Right kidney (tissue), 1 donor: Measurements from ENCODE around the gene CAPSL.
"Not testable (repeated sequence)": the region's sequence is repeated elsewhere in the genome, so short reads cannot be mapped to it uniquely, and the experiment has no call there.

Experiments used
- DNase-seq: peaks from one replicate; pipeline ENCODE4 v3.0.0-alpha.2; 2016

Gene CAPSL

GRCh38 chr5:35908228-35908627, 30.2 kb downstream of the CAPSL start:
- DNase-seq = no peak

GRCh38 chr5:35904443-35905132, 33.8 kb downstream of the CAPSL start:
- no peak for DNase-seq

GRCh38 chr5:35903631-35904203, 34.7 kb downstream of the CAPSL start:
- no peak for DNase-seq

- DNase-seq = no peak
Measured at GRCh38 chr5:35902046-35902672, 36.3 kb downstream of the CAPSL start.

- no peak for DNase-seq
Measured at GRCh38 chr5:35900972-35901695, 37.3 kb downstream of the CAPSL start.

GRCh38 chr5:35899800-35900199, 38.6 kb downstream of the CAPSL start:
- DNase-seq = no peak

- DNase-seq = no peak
Measured at GRCh38 chr5:35898952-35899660, 39.3 kb downstream of the CAPSL start.

GRCh38 chr5:35894131-35894530, 44.3 kb downstream of the CAPSL start:
- no peak for DNase-seq

GRCh38 chr5:35892799-35893198, 45.6 kb downstream of the CAPSL start:
- DNase-seq = not testable (repeated sequence)

- no peak for DNase-seq
Measured at GRCh38 chr5:35890021-35891020, 48.1 kb downstream of the CAPSL start.

- DNase-seq = no peak
Measured at GRCh38 chr5:35887321-35888100, 50.9 kb downstream of the CAPSL start.

- no peak for DNase-seq
Measured at GRCh38 chr5:35886381-35886780, 52.0 kb downstream of the CAPSL start.

- no peak for DNase-seq
Measured at GRCh38 chr5:35884773-35885172, 53.6 kb downstream of the CAPSL start.

GRCh38 chr5:35884191-35884769, 54.1 kb downstream of the CAPSL start:
- no peak for DNase-seq

GRCh38 chr5:35881758-35882157, 56.7 kb downstream of the CAPSL start:
- DNase-seq = no peak

- no peak for DNase-seq
Measured at GRCh38 chr5:35880156-35880555, 58.3 kb downstream of the CAPSL start.

- DNase-seq = no peak
Measured at GRCh38 chr5:35879649-35880048, 58.8 kb downstream of the CAPSL start.

GRCh38 chr5:35879096-35879495, 59.3 kb downstream of the CAPSL start:
- DNase-seq = no peak

GRCh38 chr5:35878079-35878478, 60.3 kb downstream of the CAPSL start:
- DNase-seq = no peak

- DNase-seq = no peak
Measured at GRCh38 chr5:35877655-35878054, 60.8 kb downstream of the CAPSL start.
